Osteoblast (primary cell): Measurements from ENCODE around the gene SERGEF. TPM values are rescaled to one million over a fixed set of nuclear protein-coding genes. Genes with fewer than 3 reads are reported as not detected.

Experiments used
- DNase-seq: peaks from one replicate; pipeline ENCODE4 v3.0.0; 2011; ENCODE audit warnings: low spot score, mixed read lengths; ENCODE audit not compliant: insufficient read length; ENCODE audit errors: missing footprints
- H2AFZ ChIP-seq: 2 replicates; pipeline ENCODE4 v1.6.0; 2011; ENCODE audit warnings: mild to moderate bottlenecking, low read length
- H3K27ac ChIP-seq: 2 replicates; pipeline ENCODE4 v1.5.1; 2011; ENCODE audit warnings: mild to moderate bottlenecking, low read depth, low read length, moderate library complexity
- H3K27me3 ChIP-seq: 2 replicates; pipeline ENCODE4 v1.6.0; 2012; ENCODE audit warnings: mild to moderate bottlenecking, control low read depth, inconsistent platforms, low read length, moderate library complexity; ENCODE audit not compliant: insufficient read depth
- H3K36me3 ChIP-seq: 2 replicates; pipeline ENCODE4 v1.5.1; 2011; ENCODE audit warnings: mild to moderate bottlenecking, low read length, control low read depth, moderate library complexity; ENCODE audit not compliant: insufficient read depth
- H3K4me1 ChIP-seq: 2 replicates; pipeline ENCODE4 v1.5.1; 2011; ENCODE audit warnings: mild to moderate bottlenecking, low read length, control low read depth, moderate library complexity; ENCODE audit not compliant: insufficient read depth
- H3K4me2 ChIP-seq: 2 replicates; pipeline ENCODE4 v1.6.0; 2011; ENCODE audit warnings: mild to moderate bottlenecking, low read length; ENCODE audit not compliant: insufficient read depth
- H3K4me3 ChIP-seq: fragments of 200-600 bp; sonication (generic); 3 replicates; pipeline ENCODE4 v1.5.1; 2012; ENCODE audit warnings: mild to moderate bottlenecking, low read length, inconsistent platforms; ENCODE audit not compliant: insufficient read depth
- H3K79me2 ChIP-seq: 2 replicates; pipeline ENCODE4 v1.6.0; 2012; ENCODE audit warnings: mild to moderate bottlenecking, low read length, control low read depth, inconsistent platforms; ENCODE audit not compliant: insufficient read depth
- H3K9me3 ChIP-seq: 2 replicates; pipeline ENCODE4 v1.5.1; 2011; ENCODE audit warnings: low read depth, low read length, control low read depth
- H4K20me1 ChIP-seq: 2 replicates; pipeline ENCODE4 v1.6.0; 2012; ENCODE audit warnings: mild to moderate bottlenecking, low read length, control low read depth; ENCODE audit not compliant: insufficient read depth
- total RNA-seq: library from RNA; depleted of rRNA; stranded (reverse); fragments of >200 nt; gene quantifications from 2 replicates; pipeline ENCODE4 v1.2.3, GENCODE V29; 2012
- TF ChIP-seq, protein P1 (sequence below): IDR thresholded peaks from 2 replicates; pipeline ENCODE4 v1.5.1; 2011; ENCODE audit warnings: mild to moderate bottlenecking, low read depth, low read length, moderate library complexity; ENCODE audit errors: extremely low read depth

The SERGEF gene
- total RNA-seq, 1 donor, result 29.7 TPM

DNA sequence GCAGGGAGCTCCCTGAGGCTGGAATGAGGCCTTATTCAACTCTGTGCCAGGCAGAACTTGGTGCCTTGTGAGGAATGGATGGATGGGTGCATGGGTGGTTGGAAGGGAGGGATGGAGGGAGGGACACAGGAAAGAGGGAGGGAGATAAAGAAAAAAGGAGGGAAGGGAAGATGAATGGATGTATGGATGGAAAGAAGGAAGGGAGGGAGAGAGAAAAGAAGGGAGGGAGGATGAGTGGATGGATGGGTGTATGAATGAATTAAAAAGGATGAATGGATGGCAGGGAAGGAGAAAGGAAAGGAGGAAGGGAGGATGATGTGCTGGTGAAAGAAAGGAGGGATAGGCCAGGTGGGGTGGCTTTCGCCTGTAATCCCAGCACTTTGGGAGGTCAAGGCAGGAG lies 243.6 kb downstream of the SERGEF start:
- H2AFZ ChIP-seq, result no peak overlapping the region
- H3K4me3 ChIP-seq, result no peak overlapping the region
- H3K27ac ChIP-seq, result no peak overlapping the region
- TF ChIP-seq, protein P1, sequence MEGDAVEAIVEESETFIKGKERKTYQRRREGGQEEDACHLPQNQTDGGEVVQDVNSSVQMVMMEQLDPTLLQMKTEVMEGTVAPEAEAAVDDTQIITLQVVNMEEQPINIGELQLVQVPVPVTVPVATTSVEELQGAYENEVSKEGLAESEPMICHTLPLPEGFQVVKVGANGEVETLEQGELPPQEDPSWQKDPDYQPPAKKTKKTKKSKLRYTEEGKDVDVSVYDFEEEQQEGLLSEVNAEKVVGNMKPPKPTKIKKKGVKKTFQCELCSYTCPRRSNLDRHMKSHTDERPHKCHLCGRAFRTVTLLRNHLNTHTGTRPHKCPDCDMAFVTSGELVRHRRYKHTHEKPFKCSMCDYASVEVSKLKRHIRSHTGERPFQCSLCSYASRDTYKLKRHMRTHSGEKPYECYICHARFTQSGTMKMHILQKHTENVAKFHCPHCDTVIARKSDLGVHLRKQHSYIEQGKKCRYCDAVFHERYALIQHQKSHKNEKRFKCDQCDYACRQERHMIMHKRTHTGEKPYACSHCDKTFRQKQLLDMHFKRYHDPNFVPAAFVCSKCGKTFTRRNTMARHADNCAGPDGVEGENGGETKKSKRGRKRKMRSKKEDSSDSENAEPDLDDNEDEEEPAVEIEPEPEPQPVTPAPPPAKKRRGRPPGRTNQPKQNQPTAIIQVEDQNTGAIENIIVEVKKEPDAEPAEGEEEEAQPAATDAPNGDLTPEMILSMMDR, result no peak
- DNase-seq, result no peak
- no peaks in the 10 kb centered on the region for H3K79me2 ChIP-seq
- H4K20me1 ChIP-seq, result no peaks in the 10 kb centered on the region
- H3K27me3 ChIP-seq, result peaks cover 9% of the 10 kb centered on the region
- no peaks in the 10 kb centered on the region for H3K4me1 ChIP-seq
- no peaks in the 10 kb centered on the region for H3K36me3 ChIP-seq
- H3K4me2 ChIP-seq, result no peak overlapping the region
- H3K9me3 ChIP-seq, result no peaks in the 10 kb centered on the region

DNA sequence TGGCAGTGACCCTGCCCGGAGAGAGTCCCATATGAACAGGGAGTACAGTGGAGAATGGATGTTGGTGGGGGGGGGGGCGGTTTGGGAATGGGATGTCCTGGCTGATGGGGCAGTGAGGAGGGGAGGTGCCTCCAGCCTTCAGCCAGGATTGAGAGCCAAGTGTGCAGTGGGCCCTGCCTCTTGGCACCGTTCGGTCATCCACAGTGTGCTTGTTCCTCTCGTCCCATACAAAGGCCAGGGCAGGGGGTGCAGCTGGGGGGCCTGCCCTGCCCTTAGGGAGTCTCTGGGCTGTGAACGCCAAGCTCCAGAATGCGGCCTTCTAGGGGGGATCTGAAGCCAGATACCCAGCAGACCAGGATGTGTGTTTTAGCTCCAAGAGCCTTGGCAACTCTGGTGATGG lies 244.3 kb downstream of the SERGEF start:
- no peaks in the 10 kb centered on the region for H3K9me3 ChIP-seq
- peak; percentile 77 for DNase-seq
- no peak overlapping the region for H3K4me2 ChIP-seq
- no peaks in the 10 kb centered on the region for H4K20me1 ChIP-seq
- peaks cover 10% of the 10 kb centered on the region for H3K27me3 ChIP-seq
- TF ChIP-seq, protein P1, result no peak
- H3K4me3 ChIP-seq, result no peak overlapping the region
- H3K27ac ChIP-seq, result no peak overlapping the region
- H3K36me3 ChIP-seq, result no peaks in the 10 kb centered on the region
- H2AFZ ChIP-seq, result no peak overlapping the region
- H3K4me1 ChIP-seq, result no peaks in the 10 kb centered on the region
- H3K79me2 ChIP-seq, result no peaks in the 10 kb centered on the region

DNA sequence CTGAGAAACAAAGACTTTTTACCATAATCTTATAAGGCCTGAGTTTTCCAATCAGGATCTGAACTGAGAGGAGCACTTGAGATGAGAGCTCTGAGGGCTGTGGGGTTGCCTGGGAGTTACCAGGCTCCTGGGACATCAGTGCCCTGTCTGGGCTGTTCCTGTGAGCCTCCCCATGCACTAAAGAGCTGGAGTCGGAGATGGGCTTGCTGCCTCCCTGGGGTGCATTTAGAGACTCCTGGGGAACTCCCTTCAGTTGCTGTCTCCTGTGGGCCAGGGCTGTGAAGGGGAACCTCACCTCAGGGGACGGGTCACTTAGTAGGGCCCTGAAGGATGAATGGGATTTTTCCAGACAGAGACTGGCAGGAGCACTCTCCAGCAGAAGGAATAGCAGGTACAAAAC lies 244.9 kb downstream of the SERGEF start:
- TF ChIP-seq, protein P1, result no peak
- no peak overlapping the region for H3K4me2 ChIP-seq
- no peak overlapping the region for H3K4me3 ChIP-seq
- H3K36me3 ChIP-seq, result no peaks in the 10 kb centered on the region
- peak; percentile 73 for DNase-seq
- H3K27ac ChIP-seq, result no peak overlapping the region
- H3K4me1 ChIP-seq, result no peaks in the 10 kb centered on the region
- H3K79me2 ChIP-seq, result no peaks in the 10 kb centered on the region
- peaks cover 10% of the 10 kb centered on the region for H3K27me3 ChIP-seq
- no peaks in the 10 kb centered on the region for H3K9me3 ChIP-seq
- no peaks in the 10 kb centered on the region for H4K20me1 ChIP-seq
- H2AFZ ChIP-seq, result no peak overlapping the region

DNA sequence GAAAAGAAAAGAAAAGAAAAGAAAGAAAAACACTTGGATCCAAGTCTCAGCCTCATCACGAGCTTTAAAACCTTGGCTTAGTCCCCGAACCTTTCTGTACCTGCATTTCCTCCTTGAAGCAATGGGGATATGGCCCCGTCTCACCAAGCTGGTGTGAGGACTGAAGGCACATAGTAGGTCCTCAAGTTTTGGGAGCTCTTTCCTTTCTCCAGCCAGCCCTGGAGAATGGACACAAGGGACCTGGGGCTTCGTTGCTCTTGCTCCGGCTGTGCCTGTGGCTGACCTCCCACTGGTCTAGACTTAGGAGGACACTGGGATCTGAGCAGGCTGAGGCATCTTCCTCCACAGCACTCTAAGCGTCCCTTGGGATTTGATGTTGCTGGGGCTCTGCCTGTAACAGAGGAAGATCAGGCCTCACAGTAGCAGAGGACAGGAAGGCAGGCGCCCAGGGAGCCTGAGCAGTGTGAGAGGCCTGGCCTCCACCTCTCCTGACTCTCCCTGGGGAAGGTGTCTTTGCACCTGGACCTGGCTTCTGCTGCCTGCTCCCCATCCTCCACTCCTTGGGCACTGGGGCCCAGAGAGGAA lies 245.5 kb downstream of the SERGEF start:
- H3K4me1 ChIP-seq, result no peaks in the 10 kb centered on the region
- H3K4me3 ChIP-seq, result no peak overlapping the region
- peak; percentile 90 for DNase-seq
- H2AFZ ChIP-seq, result no peak overlapping the region
- no peak overlapping the region for H3K27ac ChIP-seq
- H3K4me2 ChIP-seq, result no peak overlapping the region
- H4K20me1 ChIP-seq, result no peaks in the 10 kb centered on the region
- peaks cover 10% of the 10 kb centered on the region for H3K27me3 ChIP-seq
- H3K79me2 ChIP-seq, result no peaks in the 10 kb centered on the region
- no peaks in the 10 kb centered on the region for H3K36me3 ChIP-seq
- TF ChIP-seq, protein P1, result no peak
- no peaks in the 10 kb centered on the region for H3K9me3 ChIP-seq
